SU-DHL-6 (cell line): ENCODE data around the gene ADCY7.

Experiments
- H2AFZ ChIP-seq: fragments of 200-600 bp; sonication (generic); 2 replicates; pipeline ENCODE4 v1.6.1; 2014; ENCODE audit warnings: low read depth, mild to moderate bottlenecking, moderate library complexity, mixed read lengths, antibody characterized with exemption, low read length; ENCODE audit not compliant: severe bottlenecking
- H3F3A ChIP-seq: fragments of 200-600 bp; shearing (Covaris generic); 2 replicates; pipeline ENCODE4 v1.6.0; 2016; ENCODE audit warnings: antibody characterized with exemption, mild to moderate bottlenecking; ENCODE audit not compliant: insufficient read depth
- H3K27ac ChIP-seq: fragments of 200-600 bp; sonication (generic); 2 replicates; pipeline ENCODE4 v1.5.1; 2016; ENCODE audit warnings: low read depth, mild to moderate bottlenecking, low read length, moderate library complexity, mixed read lengths
- H3K27me3 ChIP-seq: fragments of 200-600 bp; sonication (generic), shearing (Covaris generic); 2 replicates; pipeline ENCODE4 v1.6.0; 2014; ENCODE audit warnings: mild to moderate bottlenecking, low read length
- H3K36me3 ChIP-seq: fragments of 200-600 bp; sonication (generic); 2 replicates; pipeline ENCODE4 v1.6.1; 2014; ENCODE audit warnings: mild to moderate bottlenecking, low read length, mixed read lengths
- H3K4me2 ChIP-seq: fragments of 300-600, 200-600 bp; shearing (Covaris generic), sonication (generic); 2 replicates; pipeline ENCODE4 v1.6.0; 2014; ENCODE audit warnings: low read length, low read depth, mild to moderate bottlenecking; ENCODE audit not compliant: poor library complexity, severe bottlenecking
- H3K4me3 ChIP-seq: fragments of 200-600 bp; sonication (generic); 2 replicates; pipeline ENCODE4 v1.5.1; 2014; ENCODE audit warnings: antibody characterized with exemption, low read length, mild to moderate bottlenecking, mixed read lengths; ENCODE audit not compliant: insufficient read depth, poor library complexity, severe bottlenecking
- H3K79me2 ChIP-seq: fragments of 200-600 bp; sonication (generic); 2 replicates; pipeline ENCODE4 v1.6.1; 2014; ENCODE audit warnings: mild to moderate bottlenecking, low read length, moderate library complexity; ENCODE audit not compliant: insufficient read depth
- H3K9ac ChIP-seq: fragments of 200-600 bp; sonication (generic); 2 replicates; pipeline ENCODE4 v1.7.0; 2014; ENCODE audit warnings: mild to moderate bottlenecking, low read length
- H3K9me2 ChIP-seq: fragments of 200-600 bp; sonication (generic); replicated peaks from 2 replicates; pipeline ENCODE4 v1.6.1; 2014; ENCODE audit warnings: low read length; ENCODE audit not compliant: insufficient read depth
- H3K9me3 ChIP-seq: fragments of 200-600 bp; sonication (generic); 2 replicates; pipeline ENCODE4 v1.6.1; 2014; ENCODE audit warnings: low read length, mixed read lengths; ENCODE audit not compliant: insufficient read depth
- H4K20me1 ChIP-seq: fragments of 200-600 bp; sonication (generic); 2 replicates; pipeline ENCODE4 v1.6.1; 2014; ENCODE audit warnings: low read depth, mild to moderate bottlenecking, antibody characterized with exemption, low read length, moderate library complexity, mixed read lengths
- EZH2phosphoT487 ChIP-seq: fragments of 200-600 bp; sonication (generic), shearing (Covaris generic); conservative IDR thresholded peaks from 2 replicates; pipeline ENCODE4 v1.6.1; 2018; ENCODE audit warnings: mild to moderate bottlenecking, antibody characterized with exemption, low read length, moderate library complexity, mixed read lengths
- TF ChIP-seq, protein P1 (sequence below): fragments of 200-600 bp; sonication (generic); IDR thresholded peaks from one replicate; pipeline ENCODE4 v1.5.1; 2017; ENCODE audit warnings: antibody characterized with exemption, mild to moderate bottlenecking, low read length, moderate library complexity; ENCODE audit not compliant: insufficient read depth, poor library complexity, severe bottlenecking

ADCY7 gene

DNA sequence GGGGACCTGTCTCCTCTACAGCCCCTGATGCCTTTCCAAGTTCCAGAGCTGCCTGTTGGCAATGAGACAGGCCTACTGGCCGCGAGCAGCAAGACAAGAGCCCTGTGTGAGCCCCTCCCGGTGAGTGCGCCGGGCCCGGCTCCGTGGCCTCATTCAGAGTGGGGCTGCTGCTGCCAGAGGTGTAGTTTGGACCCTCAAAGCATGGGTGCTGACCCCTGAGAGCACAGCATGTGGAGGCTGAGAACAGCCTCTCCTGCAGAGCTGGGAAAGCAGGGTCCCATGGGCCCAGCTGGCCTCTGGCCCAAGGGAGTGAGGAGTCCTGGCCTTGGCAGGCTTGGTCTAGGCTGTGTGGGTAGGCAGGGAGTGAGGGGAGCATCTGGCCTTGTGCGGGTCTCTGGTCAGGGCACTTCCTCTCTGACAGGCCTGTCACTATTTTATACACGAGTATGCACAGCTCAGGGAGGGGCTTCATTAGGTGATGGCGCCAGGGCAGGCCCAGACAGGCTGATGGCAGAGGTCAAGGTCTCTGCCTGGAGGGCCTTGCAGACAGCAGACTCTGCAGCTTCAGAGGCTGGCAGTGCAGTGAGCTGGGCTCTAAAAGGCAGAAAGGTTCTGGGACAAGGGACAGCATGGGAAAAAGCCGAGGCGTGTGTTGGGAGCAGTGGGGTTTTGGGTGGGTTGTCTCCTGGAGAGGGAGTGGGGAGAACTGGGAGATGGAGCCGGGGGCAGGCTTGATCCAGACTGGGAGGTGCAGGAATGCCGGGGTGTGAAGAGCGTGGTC, 43.4 kb downstream of the ADCY7 start:
- Histone ChIP-seq H3K4me2 (no peak overlapping the region), H3K36me3 (no peaks in the 10 kb centered on the region), H2AFZ (no peak overlapping the region), H3K9ac (no peak overlapping the region), H3K9me3 (no peaks in the 10 kb centered on the region), H3K79me2 (no peaks in the 10 kb centered on the region), H4K20me1 (no peaks in the 10 kb centered on the region), H3F3A (no peaks in the 10 kb centered on the region), H3K27me3 (no peaks in the 10 kb centered on the region), H3K4me3 (no peak overlapping the region), H3K27ac (no peak overlapping the region), H3K9me2 (no peaks in the 10 kb centered on the region)
- no peak for TF ChIP-seq EZH2phosphoT487

DNA sequence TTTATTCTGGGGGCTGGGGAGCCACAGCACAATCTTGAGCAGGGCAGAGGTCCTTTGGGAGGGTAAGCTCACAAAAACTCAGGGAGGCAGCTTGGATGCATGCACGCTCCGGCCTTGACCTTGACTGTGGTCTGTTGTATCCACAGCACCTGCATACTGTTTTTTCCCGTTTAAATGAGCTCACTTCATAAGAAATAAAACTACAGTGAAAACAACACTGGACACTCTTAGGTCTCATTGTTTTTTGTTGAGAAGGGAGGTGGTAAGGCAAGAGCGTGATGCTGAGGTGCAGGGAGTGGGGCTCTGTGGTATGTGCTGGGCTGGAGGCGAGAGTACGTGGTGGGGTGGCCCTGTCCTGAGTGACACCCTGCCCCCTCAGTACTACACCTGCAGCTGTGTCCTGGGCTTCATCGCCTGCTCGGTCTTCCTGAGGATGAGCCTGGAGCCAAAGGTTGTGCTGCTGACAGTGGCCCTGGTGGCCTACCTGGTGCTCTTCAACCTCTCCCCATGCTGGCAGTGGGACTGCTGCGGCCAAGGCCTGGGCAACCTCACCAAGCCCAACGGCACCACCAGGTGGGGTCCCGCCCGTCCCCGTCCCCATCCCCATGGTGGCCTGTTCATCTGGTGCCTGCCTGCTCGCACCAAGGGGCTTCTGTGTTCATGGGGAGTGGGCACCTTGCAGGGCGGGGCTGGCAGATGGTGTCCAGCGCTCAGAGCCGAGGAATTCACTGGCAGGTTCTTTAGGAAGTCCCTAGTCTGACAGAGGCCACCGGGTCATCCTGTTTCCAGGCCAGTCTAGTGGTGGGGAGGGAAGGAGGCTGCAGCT, 44.2 kb downstream of the ADCY7 start:
- H2AFZ ChIP-seq = no peak overlapping the region
- TF ChIP-seq EZH2phosphoT487 = no peak
- TF ChIP-seq, protein P1, sequence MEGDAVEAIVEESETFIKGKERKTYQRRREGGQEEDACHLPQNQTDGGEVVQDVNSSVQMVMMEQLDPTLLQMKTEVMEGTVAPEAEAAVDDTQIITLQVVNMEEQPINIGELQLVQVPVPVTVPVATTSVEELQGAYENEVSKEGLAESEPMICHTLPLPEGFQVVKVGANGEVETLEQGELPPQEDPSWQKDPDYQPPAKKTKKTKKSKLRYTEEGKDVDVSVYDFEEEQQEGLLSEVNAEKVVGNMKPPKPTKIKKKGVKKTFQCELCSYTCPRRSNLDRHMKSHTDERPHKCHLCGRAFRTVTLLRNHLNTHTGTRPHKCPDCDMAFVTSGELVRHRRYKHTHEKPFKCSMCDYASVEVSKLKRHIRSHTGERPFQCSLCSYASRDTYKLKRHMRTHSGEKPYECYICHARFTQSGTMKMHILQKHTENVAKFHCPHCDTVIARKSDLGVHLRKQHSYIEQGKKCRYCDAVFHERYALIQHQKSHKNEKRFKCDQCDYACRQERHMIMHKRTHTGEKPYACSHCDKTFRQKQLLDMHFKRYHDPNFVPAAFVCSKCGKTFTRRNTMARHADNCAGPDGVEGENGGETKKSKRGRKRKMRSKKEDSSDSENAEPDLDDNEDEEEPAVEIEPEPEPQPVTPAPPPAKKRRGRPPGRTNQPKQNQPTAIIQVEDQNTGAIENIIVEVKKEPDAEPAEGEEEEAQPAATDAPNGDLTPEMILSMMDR = no peak
- no peak overlapping the region for H3K9ac ChIP-seq
- no peak overlapping the region for H3K27ac ChIP-seq
- no peaks in the 10 kb centered on the region for H3K9me2 ChIP-seq
- H3F3A ChIP-seq = no peaks in the 10 kb centered on the region
- no peak overlapping the region for H3K4me3 ChIP-seq
- no peaks in the 10 kb centered on the region for H3K36me3 ChIP-seq
- no peaks in the 10 kb centered on the region for H3K79me2 ChIP-seq
- H3K9me3 ChIP-seq = no peaks in the 10 kb centered on the region
- H3K27me3 ChIP-seq = no peaks in the 10 kb centered on the region
- H3K4me2 ChIP-seq = no peak overlapping the region
- no peaks in the 10 kb centered on the region for H4K20me1 ChIP-seq

DNA sequence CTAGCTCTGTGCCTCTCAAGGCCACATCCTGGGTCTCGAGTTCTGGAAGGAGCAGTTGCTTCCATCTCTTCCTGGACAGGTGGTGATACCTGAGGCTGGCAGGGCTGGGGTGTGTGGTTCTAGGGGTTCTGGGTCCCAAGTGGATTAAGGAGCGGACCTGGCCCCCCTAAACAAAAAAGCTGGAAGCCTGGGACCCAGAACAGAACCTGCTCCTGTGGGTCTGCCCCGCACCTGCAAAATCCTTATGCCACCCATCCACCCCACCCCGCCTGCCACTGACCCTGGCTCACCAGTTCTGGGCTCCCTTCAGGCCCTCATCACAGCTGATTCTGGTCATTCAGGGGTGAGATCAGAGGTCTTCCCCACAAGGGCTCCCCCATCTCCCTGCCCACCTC, 44.8 kb downstream of the ADCY7 start:
- Histone ChIP-seq H4K20me1 (no peaks in the 10 kb centered on the region), H3K79me2 (no peaks in the 10 kb centered on the region)
- TF ChIP-seq, protein P1 = no peak
- no peak for TF ChIP-seq EZH2phosphoT487

More for the DNA sequence above, 44.8 kb downstream of the ADCY7 start:
- Histone ChIP-seq H3K9me2 (no peaks in the 10 kb centered on the region), H3K9ac (no peak overlapping the region), H3K27me3 (no peaks in the 10 kb centered on the region), H3K4me3 (no peak overlapping the region), H3F3A (no peaks in the 10 kb centered on the region), H2AFZ (no peak overlapping the region), H3K27ac (no peak overlapping the region), H3K9me3 (no peaks in the 10 kb centered on the region), H3K4me2 (no peak overlapping the region), H3K36me3 (no peaks in the 10 kb centered on the region)
